Suppressor macrophage (primary cell): ENCODE measurements around the gene WIPF1.
"Not testable (repeated sequence)": the region's sequence is repeated elsewhere in the genome, so short reads cannot be mapped to it uniquely, and the experiment has no call there.

ENCODE experiments used
- DNase-seq, 4 experiments: peaks; one replicate each; pipeline ENCODE4 v3.0.0-alpha.2; 2020 to 2022

WIPF1 gene

GRCh38 chr2:174571669-174572323, 25.8 kb downstream of the WIPF1 start:
- no peak for DNase-seq

- no peak for DNase-seq
These were observed 27.2 kb downstream of the WIPF1 start for GRCh38 chr2:174570318-174570958.

GRCh38 chr2:174569678-174570077, 27.9 kb downstream of the WIPF1 start:
- no peak for DNase-seq

GRCh38 chr2:174568425-174568824, 29.2 kb downstream of the WIPF1 start:
- peak in 3 of 4 experiments; percentile 26 to 48 (median 48) for DNase-seq

- DNase-seq = no peak
These were observed 30.7 kb downstream of the WIPF1 start for GRCh38 chr2:174566871-174567270.

- DNase-seq = no peak
These were observed 33.9 kb downstream of the WIPF1 start for GRCh38 chr2:174563530-174564282.

- no peak for DNase-seq
These were observed 35.6 kb downstream of the WIPF1 start for GRCh38 chr2:174561972-174562370.

- no peak for DNase-seq
These were observed 36.2 kb downstream of the WIPF1 start for GRCh38 chr2:174561283-174561971.

GRCh38 chr2:174560737-174561136, 36.9 kb downstream of the WIPF1 start:
- no peak for DNase-seq

GRCh38 chr2:174555998-174556397, 41.6 kb downstream of the WIPF1 start:
- no peak for DNase-seq

GRCh38 chr2:174554529-174555150, 43.0 kb downstream of the WIPF1 start:
- DNase-seq = no peak

- peak in 3 of 4 experiments; percentile 22 to 25 (median 23) for DNase-seq
These were observed 43.7 kb downstream of the WIPF1 start for GRCh38 chr2:174553811-174554493.

- no peak for DNase-seq
These were observed 44.7 kb downstream of the WIPF1 start for GRCh38 chr2:174552880-174553279.

GRCh38 chr2:174551697-174552096, 45.9 kb downstream of the WIPF1 start:
- no peak for DNase-seq

GRCh38 chr2:174548646-174549045, 49.0 kb downstream of the WIPF1 start:
- not testable (repeated sequence) for DNase-seq

GRCh38 chr2:174548021-174548420, 49.6 kb downstream of the WIPF1 start:
- DNase-seq = not testable (repeated sequence)

GRCh38 chr2:174546519-174547506, 50.8 kb downstream of the WIPF1 start:
- DNase-seq = peak; percentile 55 to 74 (median 68)

- no peak for DNase-seq
These were observed 52.4 kb downstream of the WIPF1 start for GRCh38 chr2:174545240-174545639.

- no peak for DNase-seq
These were observed 52.8 kb downstream of the WIPF1 start for GRCh38 chr2:174544802-174545201.

GRCh38 chr2:174544156-174544555, 53.4 kb downstream of the WIPF1 start:
- DNase-seq = no peak

- DNase-seq = no peak
These were observed 56.7 kb downstream of the WIPF1 start for GRCh38 chr2:174540893-174541292.
